Mucosa of gallbladder (tissue), 1 donor: Measurements from ENCODE around the gene PRKD2. TPM values are rescaled to one million over a fixed set of nuclear protein-coding genes. Genes with fewer than 3 reads are reported as not detected.
"Not testable (repeated sequence)": the region's sequence is repeated elsewhere in the genome, so short reads cannot be mapped to it uniquely, and the experiment has no call there.

ENCODE experiments used
- DNase-seq: peaks from one replicate; pipeline ENCODE4 v3.0.0-alpha.2; 2020; ENCODE audit warnings: low spot score
- total RNA-seq: library from RNA; stranded (reverse); gene quantifications from one replicate; pipeline ENCODE4 v1.2.1, GENCODE V29; 2021
- donor health status: DM: no; HTN: no; CAD: no.

PRKD2 gene
- total RNA-seq, 1 donor from 2014 or later: 61.5 TPM

GRCh38 chr19:46724468-46724867 lies 7.6 kb upstream of the PRKD2 start:
- DNase-seq: no peak

GRCh38 chr19:46723471-46723870 lies 6.6 kb upstream of the PRKD2 start:
- DNase-seq: no peak

GRCh38 chr19:46723023-46723461 lies 6.1 kb upstream of the PRKD2 start:
- DNase-seq: no peak

- no peak for DNase-seq
These were observed 5.6 kb upstream of the PRKD2 start for GRCh38 chr19:46722421-46723022.

GRCh38 chr19:46722004-46722380 lies 5.1 kb upstream of the PRKD2 start:
- DNase-seq: no peak

GRCh38 chr19:46721269-46722003 lies 4.5 kb upstream of the PRKD2 start:
- no peak for DNase-seq

GRCh38 chr19:46720503-46721239 lies 3.8 kb upstream of the PRKD2 start:
- no peak for DNase-seq

GRCh38 chr19:46719629-46720502 lies 3.0 kb upstream of the PRKD2 start:
- DNase-seq: no peak

- no peak for DNase-seq
These were observed 2.2 kb upstream of the PRKD2 start for GRCh38 chr19:46718934-46719622.

- no peak for DNase-seq
These were observed 1.4 kb upstream of the PRKD2 start for GRCh38 chr19:46718157-46718933.

- DNase-seq: no peak
These were observed 816 bp upstream of the PRKD2 start for GRCh38 chr19:46717716-46718143.

GRCh38 chr19:46716672-46717033 lies 261 bp downstream of the PRKD2 start:
- DNase-seq: no peak

GRCh38 chr19:46715975-46716671 lies 791 bp downstream of the PRKD2 start:
- no peak for DNase-seq

GRCh38 chr19:46715620-46715974 lies 1.3 kb downstream of the PRKD2 start:
- DNase-seq: no peak

GRCh38 chr19:46714444-46715106 lies 2.3 kb downstream of the PRKD2 start:
- no peak for DNase-seq

- DNase-seq: peak; percentile 93
These were observed 3.0 kb downstream of the PRKD2 start for GRCh38 chr19:46713781-46714443.

- not testable (repeated sequence) for DNase-seq
These were observed 4.1 kb downstream of the PRKD2 start for GRCh38 chr19:46712768-46713338.

GRCh38 chr19:46710687-46711086 lies 6.2 kb downstream of the PRKD2 start:
- DNase-seq: no peak
